Right forelimb (tissue), 1 donor: ENCODE results near the gene UMAD1.
"Not testable (repeated sequence)": the region's sequence is repeated elsewhere in the genome, so short reads cannot be mapped to it uniquely, and the experiment has no call there.

Experiments used
- DNase-seq: peaks from one replicate; pipeline ENCODE4 v3.0.0-alpha.2; 2018

UMAD1 gene

GRCh38 chr7:7769710-7770627 is 129.4 kb downstream of the UMAD1 start:
- no peak for DNase-seq

- DNase-seq, result no peak
Observed at GRCh38 chr7:7771452-7771851, 130.9 kb downstream of the UMAD1 start.

- no peak for DNase-seq
Observed at GRCh38 chr7:7772397-7772821, 131.9 kb downstream of the UMAD1 start.

GRCh38 chr7:7773334-7774309 is 133.1 kb downstream of the UMAD1 start:
- no peak for DNase-seq

GRCh38 chr7:7779888-7780287 is 139.3 kb downstream of the UMAD1 start:
- no peak for DNase-seq

- no peak for DNase-seq
Observed at GRCh38 chr7:7783001-7783400, 142.4 kb downstream of the UMAD1 start.

GRCh38 chr7:7785344-7785973 is 144.9 kb downstream of the UMAD1 start:
- no peak for DNase-seq

- DNase-seq, result no peak
Observed at GRCh38 chr7:7786595-7786994, 146.0 kb downstream of the UMAD1 start.

GRCh38 chr7:7789551-7789988 is 149.0 kb downstream of the UMAD1 start:
- DNase-seq, result no peak

- no peak for DNase-seq
Observed at GRCh38 chr7:7790041-7790741, 149.6 kb downstream of the UMAD1 start.

GRCh38 chr7:7791523-7791922 is 151.0 kb downstream of the UMAD1 start:
- no peak for DNase-seq

- DNase-seq, result no peak
Observed at GRCh38 chr7:7792056-7792455, 151.5 kb downstream of the UMAD1 start.

GRCh38 chr7:7793249-7793648 is 152.7 kb downstream of the UMAD1 start:
- DNase-seq, result no peak

- DNase-seq, result no peak
Observed at GRCh38 chr7:7793921-7794320, 153.4 kb downstream of the UMAD1 start.

- no peak for DNase-seq
Observed at GRCh38 chr7:7795203-7795602, 154.7 kb downstream of the UMAD1 start.

- DNase-seq, result no peak
Observed at GRCh38 chr7:7795630-7796121, 155.1 kb downstream of the UMAD1 start.

GRCh38 chr7:7798510-7798909 is 158.0 kb downstream of the UMAD1 start:
- no peak for DNase-seq

GRCh38 chr7:7799138-7799537 is 158.6 kb downstream of the UMAD1 start:
- DNase-seq, result no peak

GRCh38 chr7:7802531-7802930 is 162.0 kb downstream of the UMAD1 start:
- no peak for DNase-seq

- no peak for DNase-seq
Observed at GRCh38 chr7:7803715-7804178, 163.2 kb downstream of the UMAD1 start.

- not testable (repeated sequence) for DNase-seq
Observed at GRCh38 chr7:7804822-7805221, 164.3 kb downstream of the UMAD1 start.
